GM21825 (cell line): ENCODE measurements around the gene EGR1.

Source experiments
- ATAC-seq: cut with Tn5 transposase; IDR thresholded peaks from one replicate; pipeline ENCODE4 v1.9.1; 2021; ENCODE audit warnings: mild to moderate bottlenecking, moderate library complexity; ENCODE audit not compliant: unreplicated experiment

EGR1 gene

DNA sequence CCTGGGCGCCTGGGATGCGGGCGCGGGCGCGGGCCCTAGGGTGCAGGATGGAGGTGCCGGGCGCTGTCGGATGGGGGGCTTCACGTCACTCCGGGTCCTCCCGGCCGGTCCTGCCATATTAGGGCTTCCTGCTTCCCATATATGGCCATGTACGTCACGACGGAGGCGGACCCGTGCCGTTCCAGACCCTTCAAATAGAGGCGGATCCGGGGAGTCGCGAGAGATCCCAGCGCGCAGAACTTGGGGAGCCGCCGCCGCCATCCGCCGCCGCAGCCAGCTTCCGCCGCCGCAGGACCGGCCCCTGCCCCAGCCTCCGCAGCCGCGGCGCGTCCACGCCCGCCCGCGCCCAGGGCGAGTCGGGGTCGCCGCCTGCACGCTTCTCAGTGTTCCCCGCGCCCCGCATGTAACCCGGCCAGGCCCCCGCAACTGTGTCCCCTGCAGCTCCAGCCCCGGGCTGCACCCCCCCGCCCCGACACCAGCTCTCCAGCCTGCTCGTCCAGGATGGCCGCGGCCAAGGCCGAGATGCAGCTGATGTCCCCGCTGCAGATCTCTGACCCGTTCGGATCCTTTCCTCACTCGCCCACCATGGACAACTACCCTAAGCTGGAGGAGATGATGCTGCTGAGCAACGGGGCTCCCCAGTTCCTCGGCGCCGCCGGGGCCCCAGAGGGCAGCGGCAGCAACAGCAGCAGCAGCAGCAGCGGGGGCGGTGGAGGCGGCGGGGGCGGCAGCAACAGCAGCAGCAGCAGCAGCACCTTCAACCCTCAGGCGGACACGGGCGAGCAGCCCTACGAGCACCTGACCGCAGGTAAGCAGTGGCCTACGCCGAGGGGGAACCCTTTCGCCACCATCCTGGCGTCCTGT lies at the start of gene EGR1:
TSS of gene EGR1 (plus strand) at position 219 of the 864 bp plus-strand sequence. CDS start at position 502, 283 bp downstream.
- ATAC-seq, result peak; percentile 50

DNA sequence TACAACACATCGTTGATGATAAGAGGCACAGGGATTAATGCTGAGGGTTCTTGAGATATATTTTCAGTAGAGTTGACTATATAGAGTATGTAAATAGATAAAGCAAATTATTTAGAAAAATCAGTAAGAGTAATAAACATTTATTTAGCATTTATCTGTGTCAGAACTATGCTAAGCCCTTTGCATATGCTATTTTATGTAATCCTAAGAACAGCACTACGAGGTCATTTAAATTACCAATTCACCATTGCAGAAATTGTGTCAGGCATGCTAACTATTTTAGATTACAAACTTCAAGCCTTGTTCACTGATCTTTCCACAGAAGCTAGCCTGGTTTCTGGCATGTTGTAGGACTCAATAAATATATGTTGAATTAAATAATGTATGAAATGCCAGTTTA lies 46.8 kb upstream of the EGR1 start:
- no peak for ATAC-seq

DNA sequence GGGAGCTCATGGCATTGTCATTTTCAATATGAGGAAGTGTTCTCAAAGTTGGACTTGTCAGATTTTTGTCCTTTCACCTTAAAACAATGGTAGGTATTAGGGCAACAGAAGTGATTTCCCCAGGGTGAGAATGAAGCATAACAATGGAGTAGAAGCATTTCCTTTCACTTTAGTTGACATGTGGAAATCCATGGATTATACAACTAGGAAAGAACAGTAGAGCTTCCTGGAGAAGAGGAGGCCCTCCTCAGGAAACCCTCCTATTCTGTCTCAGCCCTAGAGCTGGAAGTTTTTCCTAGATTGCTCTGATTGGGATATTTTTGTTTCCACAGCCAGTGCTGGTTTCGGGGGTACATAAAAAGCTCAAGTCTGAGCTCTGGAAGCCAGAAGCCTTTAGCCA lies 40.2 kb upstream of the EGR1 start:
- no peak for ATAC-seq

GRCh38 chr5:138435943-138436342 lies 29.3 kb upstream of the EGR1 start:
- no peak for ATAC-seq

GRCh38 chr5:138438003-138438723 lies 27.1 kb upstream of the EGR1 start:
- no peak for ATAC-seq

DNA sequence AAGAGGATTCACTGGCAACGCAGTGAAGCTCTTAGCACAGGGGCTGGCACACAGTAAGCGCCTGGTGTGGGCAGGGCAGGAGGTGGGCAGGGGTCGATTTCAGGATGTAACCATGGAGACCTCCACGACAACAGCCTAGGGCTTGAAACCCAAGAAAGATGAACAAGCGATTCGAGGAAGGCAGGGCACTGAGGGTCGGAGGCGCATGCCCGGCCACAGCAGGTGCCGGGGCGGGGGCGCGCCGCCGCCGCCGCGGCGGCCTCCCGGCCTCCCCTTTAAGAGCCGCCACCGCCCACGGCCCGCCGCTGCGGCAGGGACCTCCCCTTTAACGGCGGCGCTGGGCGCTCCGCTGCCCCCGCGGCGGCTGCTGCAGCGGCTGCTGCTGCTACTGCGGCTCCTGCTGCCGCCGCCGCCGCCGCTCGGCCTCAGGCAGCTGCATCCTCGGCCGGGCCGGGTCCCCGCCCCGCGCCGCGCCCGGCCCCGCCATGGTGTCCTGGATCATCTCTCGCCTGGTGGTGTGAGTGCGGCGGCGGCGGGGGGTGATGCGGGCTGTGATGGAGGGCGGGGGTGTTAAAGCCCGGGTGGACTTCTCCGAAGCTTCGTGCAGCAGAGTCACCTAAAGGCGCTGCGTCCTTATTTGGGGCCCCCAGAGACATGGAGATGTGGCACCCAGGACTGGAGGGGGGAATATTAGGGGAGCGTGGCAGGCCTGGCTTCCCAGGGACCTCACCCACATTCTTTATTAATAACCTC lies 26.4 kb upstream of the EGR1 start, which contains the start of gene REEP2:
TSS of gene REEP2 (plus strand) at position 334 of the 753 bp plus-strand sequence. CDS start at position 486, 152 bp downstream.
- peak; percentile 68 for ATAC-seq

GRCh38 chr5:138439477-138440158 lies 25.7 kb upstream of the EGR1 start:
- ATAC-seq, result no peak

DNA sequence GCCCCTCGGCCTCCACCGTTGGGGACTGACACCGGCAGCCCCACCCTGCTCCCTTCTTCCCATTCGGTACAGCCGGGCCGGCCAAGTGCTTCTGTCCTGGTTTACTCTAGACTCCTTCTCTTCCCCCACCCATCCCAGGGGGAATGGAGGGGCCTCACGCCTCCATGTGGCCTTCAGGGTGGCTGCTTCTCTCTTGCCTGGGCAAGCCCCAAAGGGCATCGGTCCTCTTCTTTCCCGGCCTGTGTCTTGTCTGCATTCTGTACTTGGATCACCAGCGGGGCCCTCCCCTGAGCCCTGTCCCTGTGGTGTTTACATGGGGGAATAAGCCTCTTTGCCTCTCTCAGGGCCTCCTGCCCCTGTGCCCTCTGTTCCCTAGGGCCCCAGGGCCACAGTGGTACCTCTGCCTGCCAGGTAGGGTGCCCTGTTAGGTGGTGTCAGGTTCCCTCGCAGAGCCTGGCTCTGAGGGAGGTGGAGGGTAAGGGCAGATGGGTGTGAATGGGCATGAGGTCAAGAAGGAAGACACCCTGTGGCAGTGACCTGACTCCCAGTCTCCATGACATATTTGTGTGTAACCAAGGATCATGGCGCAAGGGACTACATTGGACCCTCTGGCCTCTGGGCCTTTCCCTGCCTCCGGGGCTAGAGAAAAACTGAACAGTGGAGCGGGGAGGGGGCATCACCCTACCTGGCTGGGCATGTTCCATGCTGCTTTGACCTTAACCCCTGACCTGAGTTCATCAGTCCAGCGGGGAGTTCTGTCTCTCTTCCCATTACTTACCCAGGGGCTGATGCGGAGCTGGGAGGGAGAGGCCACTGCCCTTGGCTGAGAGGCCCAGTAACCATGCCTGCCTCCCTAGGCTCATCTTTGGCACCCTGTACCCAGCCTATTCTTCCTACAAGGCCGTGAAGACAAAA lies 24.9 kb upstream of the EGR1 start:
- no peak for ATAC-seq

DNA sequence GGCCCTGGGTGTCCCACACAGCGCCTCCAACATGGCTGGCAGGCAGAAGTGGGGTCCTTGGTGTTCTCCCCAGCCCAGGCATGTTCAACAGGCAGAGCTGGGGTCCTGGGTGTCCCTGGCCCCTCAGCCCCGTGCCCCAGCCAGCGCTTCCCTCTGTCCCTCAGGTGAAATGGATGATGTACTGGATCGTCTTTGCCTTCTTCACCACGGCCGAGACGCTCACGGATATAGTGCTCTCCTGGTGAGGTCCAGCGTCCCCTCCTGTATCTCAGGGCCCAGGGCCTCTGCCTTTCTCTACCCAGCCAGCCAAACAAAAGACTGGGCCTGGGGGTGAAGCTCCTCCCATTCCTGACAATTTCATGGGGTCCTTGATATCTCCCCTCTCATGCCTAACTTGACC lies 24.1 kb upstream of the EGR1 start:
- ATAC-seq, result no peak

GRCh38 chr5:138444078-138444773 lies 21.1 kb upstream of the EGR1 start:
- ATAC-seq, result no peak

- ATAC-seq, result no peak
These were observed 20.3 kb upstream of the EGR1 start for GRCh38 chr5:138444774-138445546.

DNA sequence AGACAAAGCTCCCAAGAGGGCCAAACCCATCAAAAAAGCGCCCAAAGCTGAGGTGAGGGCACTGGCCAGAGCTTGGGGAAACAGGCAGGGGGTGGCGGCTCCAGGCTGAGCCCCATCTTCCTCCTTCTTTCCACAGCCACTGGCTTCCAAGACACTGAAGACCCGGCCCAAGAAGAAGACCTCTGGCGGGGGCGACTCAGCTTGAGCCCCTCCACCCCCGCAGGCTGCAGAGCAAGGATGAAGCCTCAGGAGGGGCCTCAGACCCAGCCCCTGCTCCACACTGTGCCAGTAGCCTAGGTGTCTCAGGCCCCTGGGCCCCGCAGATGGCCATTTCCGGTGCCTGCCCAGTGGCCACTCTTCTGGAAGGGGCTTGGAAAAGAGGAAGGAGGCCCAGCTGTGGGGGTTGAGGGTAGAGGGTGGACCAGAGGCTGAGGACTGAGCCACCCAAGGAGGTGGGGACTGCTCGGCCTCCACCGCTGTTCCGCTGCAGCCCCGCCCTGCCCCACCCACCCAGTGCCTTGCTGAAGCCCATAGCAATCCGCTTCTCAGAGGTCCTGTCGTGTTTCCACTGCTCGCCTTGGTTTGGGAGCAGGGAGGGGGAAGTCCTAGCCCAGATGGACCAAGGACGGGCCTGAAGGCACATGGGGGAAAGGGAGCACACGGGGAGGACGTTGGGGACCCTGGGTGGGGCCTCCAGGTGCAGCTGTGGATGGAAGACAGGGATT lies 19.6 kb upstream of the EGR1 start:
- no peak for ATAC-seq

- no peak for ATAC-seq
These were observed 17.2 kb upstream of the EGR1 start for GRCh38 chr5:138448070-138448469.

DNA sequence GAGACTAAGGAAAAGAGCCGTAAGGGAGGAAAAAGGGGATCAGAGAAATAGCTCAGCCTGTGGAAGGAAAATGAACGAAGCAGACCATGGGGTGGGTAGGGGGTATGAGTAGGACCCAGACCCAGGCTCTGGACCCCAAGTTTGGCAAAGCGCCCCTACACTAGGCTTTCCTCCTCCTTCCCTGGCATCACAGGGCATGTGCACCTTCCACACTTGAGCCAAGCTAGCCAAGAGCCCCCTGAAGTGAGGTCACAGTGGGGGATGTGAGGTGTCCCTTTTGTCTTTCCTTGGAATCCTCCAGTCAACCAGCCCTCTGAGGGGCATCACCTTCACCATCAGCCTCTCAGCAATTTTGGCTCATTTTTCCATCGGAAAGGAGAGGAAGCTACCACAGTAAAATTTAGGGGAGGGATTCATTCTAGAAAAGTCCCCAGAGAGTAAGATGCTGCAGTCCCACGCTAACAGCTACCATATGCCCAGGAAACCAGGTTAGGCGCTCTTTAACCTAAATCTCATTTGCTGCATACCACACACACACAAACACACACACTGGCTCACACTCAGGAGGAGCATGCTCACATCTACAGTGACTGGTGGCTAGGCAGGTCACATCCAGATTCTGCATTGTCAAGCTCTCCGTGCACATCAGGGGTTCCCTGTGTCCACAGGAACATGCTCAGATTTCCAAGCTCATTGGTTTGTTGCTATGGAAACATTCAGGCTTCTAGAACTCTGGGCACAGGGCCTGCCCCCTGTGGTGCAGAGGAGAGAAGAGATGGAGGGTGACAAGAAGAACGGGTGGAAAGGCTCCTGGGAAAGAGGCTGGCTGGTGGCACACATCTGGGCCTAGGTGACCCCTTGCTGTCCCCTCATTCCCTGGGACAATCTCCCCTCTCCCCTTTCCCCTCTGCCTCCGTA lies 16.5 kb upstream of the EGR1 start:
- no peak for ATAC-seq

DNA sequence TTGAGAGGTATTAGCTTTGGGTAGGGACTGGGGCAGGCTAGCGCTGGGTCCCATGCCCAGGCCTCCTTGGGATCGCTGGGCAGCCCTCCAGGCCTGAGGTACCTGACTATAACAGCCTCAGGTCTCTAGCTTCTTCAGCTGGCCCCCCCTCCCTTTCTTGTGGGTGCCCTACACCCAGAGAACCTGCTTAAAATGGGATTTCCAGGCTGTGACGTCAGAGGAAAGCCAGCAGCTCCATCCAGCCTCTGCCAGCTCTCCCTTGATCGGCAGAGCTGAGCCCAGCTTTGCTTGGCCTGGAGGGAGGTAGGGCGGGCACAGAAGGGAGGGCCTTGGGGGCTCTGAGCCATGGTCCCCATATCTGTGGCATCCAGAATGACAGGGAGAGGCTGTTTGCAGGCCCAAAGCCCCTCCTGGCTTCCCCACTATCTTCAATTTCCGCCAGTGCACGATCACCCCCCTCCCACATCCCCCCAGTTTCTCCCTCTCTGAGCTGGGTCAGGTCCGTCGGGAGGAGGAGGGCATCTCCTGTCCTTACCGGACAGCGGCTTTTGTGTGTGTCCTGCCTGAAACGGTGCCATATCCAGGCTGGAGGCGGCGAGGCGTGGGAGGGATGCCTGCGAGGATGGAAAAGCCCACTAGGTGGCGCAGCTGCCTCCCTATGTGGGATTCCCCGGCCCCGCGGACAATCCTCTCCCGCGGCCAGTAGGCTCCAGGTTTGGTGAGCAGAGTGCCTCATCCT lies 15.6 kb upstream of the EGR1 start:
- peak; percentile 77 for ATAC-seq

DNA sequence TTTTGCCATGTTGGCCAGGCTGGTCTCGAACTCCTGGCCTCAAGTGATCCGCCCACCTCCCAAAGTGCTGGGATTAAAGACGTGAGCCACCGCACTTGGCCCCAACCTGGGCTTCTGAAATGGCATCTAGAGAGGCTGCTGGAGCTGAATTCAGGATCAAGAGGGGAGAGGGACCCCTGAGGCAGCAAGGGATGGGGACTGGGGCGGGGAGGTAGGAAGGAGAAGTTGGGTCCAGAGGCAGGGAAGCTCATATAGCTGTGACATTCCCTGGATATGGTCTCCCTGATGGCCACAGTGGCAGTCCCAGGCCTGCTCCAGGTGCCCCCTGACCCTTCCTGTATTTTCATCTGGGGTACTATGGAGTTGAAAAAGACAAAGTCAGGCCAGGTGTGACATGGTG lies 14.3 kb upstream of the EGR1 start:
- no peak for ATAC-seq
